ENCODE measurements around the gene U2AF2.

- peak; percentile 13 to 56 (median 51) for TF ChIP-seq CTCF (IDR thresholded peaks at IDR 0.05)
- no peak for TF ChIP-seq POLR2A (IDR thresholded peaks at IDR 0.05)
Observed at GRCh38 chr19:55640043-55640576, 14.7 kb upstream of the U2AF2 start.

All from uterus (tissue), 2 donors.